SJCRH30 (cell line): ENCODE data around the gene KIAA1586. TPM values are rescaled to one million over a fixed set of nuclear protein-coding genes. Genes with fewer than 3 reads are reported as not detected.

Source experiments
- total RNA-seq: library from RNA; depleted of rRNA; stranded (reverse); fragments of >200 nt; shearing (Covaris generic); gene quantifications from 2 replicates; pipeline ENCODE4 v1.2.3, GENCODE V29; 2014; rRNA removed

KIAA1586 gene
- total RNA-seq, 1 experiment from 2014 or later: 25.0 TPM

Other genes starting within 250 kb of the KIAA1586 start
- 0.48 and 0.93 TPM in 2 replicates for gene BEND6, start 91.6 kb upstream of the KIAA1586 start, total RNA-seq
- 33.0 and 40.3 TPM in 2 replicates for gene ZNF451, start 43.5 kb downstream of the KIAA1586 start, total RNA-seq
- 4.6 and 4.8 TPM in 2 replicates for gene BAG2, start 125.6 kb downstream of the KIAA1586 start, total RNA-seq
- 22.4 and 24.2 TPM in 2 replicates for gene RAB23, start 175.6 kb downstream of the KIAA1586 start, total RNA-seq